Caco-2 (cell line): ENCODE data around the gene C1orf74. TPM values are rescaled to one million over a fixed set of nuclear protein-coding genes. Genes with fewer than 3 reads are reported as not detected.

Source experiments
- BruUV-seq: library from RNA; stranded (reverse); fragments of 400-500 nt; replicated peaks from 2 replicates; lab custom pipeline; 2021; lab: Mats Ljungman, UMichigan
- CTCF ChIA-PET: fragments of 300-600 bp; sonication (Branson Sonifier 250); formaldehyde crosslinking; loops from one replicate; lab custom pipeline; 2022; ENCODE audit warnings: antibody characterized with exemption; lab: Charles Lee
- POLR2A ChIA-PET: fragments of 300-600 bp; sonication (Branson Sonifier 250); formaldehyde crosslinking; loops from one replicate; lab custom pipeline; 2022; ENCODE audit warnings: antibody characterized with exemption; lab: Charles Lee
- DNase-seq, 2 experiments: peaks; one replicate each; pipeline versions ENCODE4 v3.0.0 to v3.0.0-alpha.2; 2020 to 2022
- H3K27me3 ChIP-seq: replicated peaks from 2 replicates; pipeline ENCODE4 v1.6.0; 2011; ENCODE audit warnings: low read length; ENCODE audit not compliant: control insufficient read depth, insufficient read depth
- H3K36me3 ChIP-seq: 2 replicates; pipeline ENCODE4 v1.5.1; 2011; ENCODE audit warnings: low read length; ENCODE audit not compliant: control insufficient read depth, insufficient read depth
- H3K4me1 ChIP-seq: fragments of 250-450 bp; sonication (Bioruptor Pico); 2 replicates; pipeline ENCODE4 v1.5.1; 2020; ENCODE audit warnings: mild to moderate bottlenecking
- H3K4me3 ChIP-seq: 2 replicates; pipeline ENCODE4 v1.5.1; 2011; ENCODE audit warnings: low read depth, mild to moderate bottlenecking, control low read depth, low read length
- H3K9me3 ChIP-seq: fragments of 250-450 bp; sonication (Bioruptor Pico); 2 replicates; pipeline ENCODE4 v1.5.1; 2020; ENCODE audit warnings: mild to moderate bottlenecking, moderate library complexity
- H3K27ac Mint-ChIP-seq: one replicate; pipeline ENCODE4 v1.8.0; 2022; ENCODE audit warnings: mixed read lengths; ENCODE audit not compliant: unreplicated experiment
- H3K27me3 Mint-ChIP-seq: one replicate; pipeline ENCODE4 v1.8.0; 2022; ENCODE audit warnings: mixed read lengths; ENCODE audit not compliant: insufficient read depth, unreplicated experiment
- H3K36me3 Mint-ChIP-seq: one replicate; pipeline ENCODE4 v1.8.0; 2022; ENCODE audit warnings: mild to moderate bottlenecking, mixed read lengths; ENCODE audit not compliant: insufficient read depth, unreplicated experiment
- H3K4me1 Mint-ChIP-seq: one replicate; pipeline ENCODE4 v1.8.0; 2022; ENCODE audit warnings: low read depth, mixed read lengths; ENCODE audit not compliant: unreplicated experiment
- H3K4me3 Mint-ChIP-seq: one replicate; pipeline ENCODE4 v1.8.0; 2022; ENCODE audit warnings: mild to moderate bottlenecking, moderate library complexity, mixed read lengths; ENCODE audit not compliant: unreplicated experiment
- H3K9me3 Mint-ChIP-seq: one replicate; pipeline ENCODE4 v1.8.0; 2022; ENCODE audit warnings: mixed read lengths; ENCODE audit not compliant: unreplicated experiment
- intact Hi-C: fragments of 100-400 bp; cut with micrococcal nuclease; formaldehyde crosslinking; loops from one replicate; pipeline ENCODE4 v1.10.0; 2022; ENCODE audit not compliant: unreplicated experiment
- total RNA-seq: library from RNA; stranded (reverse); gene quantifications from 2 replicates; pipeline ENCODE4 v1.2.3, GENCODE V29; 2022
- TF ChIP-seq, protein P1 (sequence below), 2 experiments: fragments of 200-600 bp in 1 of 2; IDR thresholded peaks; 1 replicate in 1 of 2; 2 replicates in 1 of 2; pipeline versions ENCODE4 v1.5.1 to v1.8.0; 2011 to 2022; ENCODE audit warnings: antibody characterized with exemption in 1 of 2, control low read depth in 1 of 2, inconsistent platforms in 1 of 2, low read depth in 1 of 2, low read length in 1 of 2, mild to moderate bottlenecking in 1 of 2, moderate library complexity in 1 of 2; ENCODE audit not compliant: insufficient read depth in 1 of 2, severe bottlenecking in 1 of 2, unreplicated experiment in 1 of 2

The C1orf74 gene
- total RNA-seq, 1 experiment from 2014 or later: 4.5 TPM

DNA sequence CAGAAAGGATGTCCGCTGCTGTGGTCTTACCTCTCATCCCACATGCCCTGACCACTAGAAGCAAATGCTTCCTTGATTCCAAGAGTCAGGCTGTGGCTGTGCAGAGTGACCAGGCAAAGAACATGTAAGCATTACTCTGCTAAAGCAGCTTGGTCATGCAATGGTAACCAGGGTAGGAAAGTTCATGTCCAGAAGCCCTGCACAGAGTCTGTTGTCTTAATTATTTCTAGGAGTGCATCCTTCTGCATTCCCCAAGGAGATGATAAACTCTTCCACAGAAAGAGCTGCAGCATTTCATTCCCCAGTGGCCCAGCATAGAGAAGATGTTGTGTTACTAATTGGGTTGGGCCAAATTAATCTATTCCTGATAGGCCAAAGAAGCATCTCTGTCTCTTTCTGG lies 33.3 kb upstream of the C1orf74 start:
- no peak overlapping the region for H3K4me3 ChIP-seq
- TF ChIP-seq, protein P1, sequence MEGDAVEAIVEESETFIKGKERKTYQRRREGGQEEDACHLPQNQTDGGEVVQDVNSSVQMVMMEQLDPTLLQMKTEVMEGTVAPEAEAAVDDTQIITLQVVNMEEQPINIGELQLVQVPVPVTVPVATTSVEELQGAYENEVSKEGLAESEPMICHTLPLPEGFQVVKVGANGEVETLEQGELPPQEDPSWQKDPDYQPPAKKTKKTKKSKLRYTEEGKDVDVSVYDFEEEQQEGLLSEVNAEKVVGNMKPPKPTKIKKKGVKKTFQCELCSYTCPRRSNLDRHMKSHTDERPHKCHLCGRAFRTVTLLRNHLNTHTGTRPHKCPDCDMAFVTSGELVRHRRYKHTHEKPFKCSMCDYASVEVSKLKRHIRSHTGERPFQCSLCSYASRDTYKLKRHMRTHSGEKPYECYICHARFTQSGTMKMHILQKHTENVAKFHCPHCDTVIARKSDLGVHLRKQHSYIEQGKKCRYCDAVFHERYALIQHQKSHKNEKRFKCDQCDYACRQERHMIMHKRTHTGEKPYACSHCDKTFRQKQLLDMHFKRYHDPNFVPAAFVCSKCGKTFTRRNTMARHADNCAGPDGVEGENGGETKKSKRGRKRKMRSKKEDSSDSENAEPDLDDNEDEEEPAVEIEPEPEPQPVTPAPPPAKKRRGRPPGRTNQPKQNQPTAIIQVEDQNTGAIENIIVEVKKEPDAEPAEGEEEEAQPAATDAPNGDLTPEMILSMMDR (IDR thresholded peaks at IDR 0.05; ENCODE audit: insufficient read depth in 1 of 2, low read depth in 1 of 2, low read length in 1 of 2, severe bottlenecking in 1 of 2, unreplicated experiment in 1 of 2): no peak
- no peaks in the 10 kb centered on the region for H3K27me3 ChIP-seq
- BruUV-seq: no TSS peak
- H3K36me3 ChIP-seq: no peaks in the 10 kb centered on the region
- H3K9me3 ChIP-seq: no peaks in the 10 kb centered on the region
- Mint-ChIP-seq H3K9me3 (no peaks in the 10 kb centered on the region), H3K4me1 (peaks cover 10% of the 10 kb centered on the region), H3K27me3 (no peaks in the 10 kb centered on the region), H3K36me3 (no peaks in the 10 kb centered on the region), H3K27ac (no peak overlapping the region), H3K4me3 (no peak overlapping the region)
- intact Hi-C loops: no loop called here
- 0 out of 2 replicates have a peak, but pooled peaks cover 4% of the 10 kb centered on the region for H3K4me1 ChIP-seq
- no peak for DNase-seq
- ChIA-PET CTCF (no interaction called here), POLR2A (no interaction called here)

DNA sequence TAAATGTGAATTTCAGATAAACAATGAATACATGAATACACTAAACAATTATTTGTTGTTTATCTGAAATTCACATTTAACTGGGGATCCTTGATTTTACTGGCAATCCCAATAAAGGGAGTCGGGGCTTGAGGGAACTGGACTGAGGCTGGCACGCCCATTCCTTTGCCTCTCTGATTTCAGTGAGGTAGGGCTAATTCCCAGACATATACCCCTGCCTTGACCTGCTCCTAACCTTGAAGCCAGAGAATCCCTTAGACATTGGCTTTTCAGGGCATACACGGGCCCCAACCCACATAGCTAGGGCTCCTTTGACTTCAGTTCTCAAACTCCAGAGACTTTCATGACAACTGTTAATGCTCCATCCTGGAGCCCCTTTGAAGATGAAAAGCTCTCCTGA lies 32.6 kb upstream of the C1orf74 start:
- intact Hi-C loops: no loop called here
- H3K27me3 ChIP-seq: no peaks in the 10 kb centered on the region
- CTCF ChIA-PET: no interaction called here
- Mint-ChIP-seq H3K4me3 (peak overlapping the region; percentile 34), H3K36me3 (no peaks in the 10 kb centered on the region), H3K27ac (peak overlapping the region; percentile 82), H3K27me3 (no peaks in the 10 kb centered on the region), H3K9me3 (no peaks in the 10 kb centered on the region), H3K4me1 (peaks cover 8% of the 10 kb centered on the region)
- POLR2A ChIA-PET: no interaction called here
- BruUV-seq: no TSS peak
- no peaks in the 10 kb centered on the region for H3K9me3 ChIP-seq
- no peaks in the 10 kb centered on the region for H3K36me3 ChIP-seq
- no peak for DNase-seq
- H3K4me3 ChIP-seq: no peak overlapping the region
- TF ChIP-seq, protein P1 (IDR thresholded peaks at IDR 0.05; ENCODE audit: insufficient read depth in 1 of 2, low read depth in 1 of 2, low read length in 1 of 2, severe bottlenecking in 1 of 2, unreplicated experiment in 1 of 2): no peak
- H3K4me1 ChIP-seq: 0 out of 2 replicates have a peak, but pooled peaks cover 4% of the 10 kb centered on the region

DNA sequence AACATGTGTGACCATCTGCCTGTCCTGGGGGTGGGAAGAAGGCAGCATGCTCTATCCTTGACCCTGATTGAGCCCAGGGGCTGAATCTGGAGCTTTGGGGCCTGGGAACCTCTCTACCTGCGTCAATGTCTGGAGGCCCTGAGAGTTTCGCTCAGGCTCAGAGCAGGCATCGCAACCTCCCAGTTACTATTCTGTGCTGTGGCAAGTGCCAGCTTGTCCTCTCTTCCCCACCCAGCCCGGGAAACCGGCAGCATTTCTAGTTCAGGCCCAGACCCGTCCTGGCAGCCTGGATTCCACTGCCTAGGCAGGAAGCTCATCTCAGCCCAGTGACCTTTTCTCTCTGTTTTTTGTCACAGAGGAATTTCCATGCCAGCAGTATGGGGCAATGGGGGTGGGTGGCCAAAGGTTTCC lies 31.6 kb upstream of the C1orf74 start:
- TF ChIP-seq, protein P1 (IDR thresholded peaks at IDR 0.05; ENCODE audit: insufficient read depth in 1 of 2, low read depth in 1 of 2, low read length in 1 of 2, severe bottlenecking in 1 of 2, unreplicated experiment in 1 of 2): no peak
- POLR2A ChIA-PET: no interaction called here
- peaks cover 10% of the 10 kb centered on the region for H3K4me1 Mint-ChIP-seq
- H3K36me3 Mint-ChIP-seq: no peaks in the 10 kb centered on the region
- H3K4me1 ChIP-seq: peaks cover 4% of the 10 kb centered on the region; the same call in 1 of the 2 replicates
- H3K4me3 ChIP-seq: no peak overlapping the region
- H3K9me3 Mint-ChIP-seq: no peaks in the 10 kb centered on the region
- H3K27me3 Mint-ChIP-seq: no peaks in the 10 kb centered on the region
- CTCF ChIA-PET: no interaction called here
- no peaks in the 10 kb centered on the region for H3K9me3 ChIP-seq
- DNase-seq: peak in 1 of 2 experiments; percentile 72
- intact Hi-C loops: no loop called here
- BruUV-seq: no TSS peak
- H3K4me3 Mint-ChIP-seq: peak overlapping the region; percentile 34
- H3K36me3 ChIP-seq: no peaks in the 10 kb centered on the region
- H3K27me3 ChIP-seq: no peaks in the 10 kb centered on the region
- peak overlapping the region; percentile 82 for H3K27ac Mint-ChIP-seq
